Activated CD4-positive, alpha-beta T cell treated with anti-CD3 and anti-CD28 coated beads, Interleukin-2, Interleukin-4, amounts not matched to agents 100 ng/mL and 50 ng/mL, durations not matched to agents 16 hours and 8 hours (primary cell): ENCODE measurements around the gene PNMA8C.
"Not testable (repeated sequence)": the region's sequence is repeated elsewhere in the genome, so short reads cannot be mapped to it uniquely, and the experiment has no call there.

Experiments
- DNase-seq: peaks from one replicate; pipeline ENCODE4 v3.0.0-alpha.2; 2020; ENCODE audit warnings: low spot score

Gene PNMA8C

DNA sequence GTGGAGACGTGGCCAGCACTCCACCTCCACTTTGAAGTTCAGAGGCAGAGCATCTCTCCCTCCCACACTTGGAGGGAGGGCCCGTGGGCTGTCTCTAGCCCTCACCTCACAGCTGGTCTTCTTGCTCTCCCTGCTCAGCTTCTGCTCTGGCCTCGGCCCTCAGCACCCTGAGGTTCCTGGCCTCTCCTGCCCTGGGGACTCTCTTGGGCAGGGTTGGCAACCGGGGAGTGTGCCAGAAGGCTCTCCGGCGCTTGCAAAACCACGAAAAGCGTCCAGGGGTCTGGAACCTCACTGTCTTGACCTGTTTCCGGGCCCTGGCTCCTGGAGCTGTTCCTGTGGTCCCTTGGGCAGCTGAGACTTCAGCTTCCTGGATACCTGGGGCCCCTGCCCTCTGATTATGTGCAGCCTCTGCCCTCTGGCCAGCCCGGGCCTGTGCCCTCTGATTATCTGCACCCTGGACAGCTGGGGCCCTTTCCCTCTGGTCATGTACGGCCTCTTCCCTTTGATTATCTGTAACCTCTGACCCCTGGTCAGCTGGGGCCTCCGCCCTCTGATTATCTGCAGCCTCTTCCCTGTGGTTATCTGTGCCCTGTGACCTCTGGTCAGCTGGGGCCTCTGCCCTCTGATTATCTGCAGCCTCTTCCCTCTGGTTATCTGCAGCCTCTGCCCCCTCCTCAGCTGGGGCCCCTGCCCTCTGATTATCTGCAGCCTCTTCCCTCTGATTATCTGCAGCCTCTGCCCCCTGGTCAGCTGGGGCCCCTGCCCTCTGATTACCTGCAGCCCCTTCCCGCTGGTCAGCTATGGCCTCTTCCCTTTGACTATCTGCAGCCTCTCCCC is 17.4 kb downstream of the PNMA8C start:
- no peak for DNase-seq

DNA sequence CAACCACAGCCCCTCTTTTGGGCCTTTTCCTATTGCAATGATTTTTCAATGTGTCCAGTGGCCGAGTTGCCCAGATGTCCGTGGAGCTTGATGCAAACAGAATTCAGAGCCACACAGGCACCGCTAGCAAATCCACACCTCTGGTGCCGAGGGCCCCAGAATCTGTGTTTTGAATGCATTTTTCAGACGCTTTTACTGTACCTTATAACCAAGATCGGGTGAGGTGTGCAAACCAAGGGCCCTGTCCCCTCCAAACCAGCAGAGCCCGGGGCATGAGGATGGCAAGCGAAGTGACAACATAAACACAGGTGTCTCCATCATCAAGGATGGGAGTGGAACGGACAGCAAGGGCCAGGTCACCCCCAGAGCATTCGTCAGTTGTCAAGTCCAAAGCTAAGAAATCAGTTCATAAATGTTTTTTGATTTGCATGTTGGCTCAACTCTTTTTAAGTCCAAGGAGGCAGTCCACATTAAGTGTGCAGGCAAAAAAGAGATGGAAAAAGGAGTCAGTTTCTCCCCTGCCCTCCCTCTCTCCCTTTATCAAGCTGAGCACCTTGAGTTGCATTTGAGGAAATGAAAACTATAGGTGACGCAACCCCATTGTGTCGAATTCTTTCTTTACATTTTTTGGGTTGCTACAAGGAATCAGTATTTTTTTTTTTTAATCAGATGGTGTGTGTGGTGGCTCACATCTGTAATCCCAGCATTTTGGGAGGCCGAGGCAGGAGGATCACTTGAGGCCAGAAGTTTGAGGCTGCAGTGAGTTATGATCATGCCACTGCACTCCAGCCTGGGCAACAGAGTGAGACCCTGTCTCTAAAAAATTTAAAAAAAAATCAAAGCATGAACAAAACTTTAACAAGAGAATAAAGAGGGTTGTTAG is 18.3 kb downstream of the PNMA8C start:
- DNase-seq = no peak

DNA sequence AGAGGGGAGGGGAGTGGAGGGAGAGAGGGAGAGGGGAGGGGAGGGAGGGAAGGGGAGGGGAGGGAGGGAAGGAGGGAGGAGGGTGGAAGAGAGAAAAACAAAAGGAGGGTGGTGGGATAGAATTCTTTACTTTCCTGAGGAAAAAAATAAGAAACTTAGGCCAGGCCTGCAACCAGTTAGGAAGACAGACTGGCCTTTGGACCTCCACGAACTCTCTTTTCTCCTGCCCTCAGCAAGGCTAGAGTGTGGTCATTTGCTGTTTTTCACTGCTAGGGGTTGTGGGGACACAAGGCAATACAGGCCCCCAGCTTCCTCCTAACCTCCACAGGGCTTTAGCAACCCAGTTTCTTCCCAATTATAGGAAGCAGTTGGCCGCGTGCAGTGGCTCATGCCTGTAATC is 19.5 kb downstream of the PNMA8C start:
- DNase-seq = no peak

DNA sequence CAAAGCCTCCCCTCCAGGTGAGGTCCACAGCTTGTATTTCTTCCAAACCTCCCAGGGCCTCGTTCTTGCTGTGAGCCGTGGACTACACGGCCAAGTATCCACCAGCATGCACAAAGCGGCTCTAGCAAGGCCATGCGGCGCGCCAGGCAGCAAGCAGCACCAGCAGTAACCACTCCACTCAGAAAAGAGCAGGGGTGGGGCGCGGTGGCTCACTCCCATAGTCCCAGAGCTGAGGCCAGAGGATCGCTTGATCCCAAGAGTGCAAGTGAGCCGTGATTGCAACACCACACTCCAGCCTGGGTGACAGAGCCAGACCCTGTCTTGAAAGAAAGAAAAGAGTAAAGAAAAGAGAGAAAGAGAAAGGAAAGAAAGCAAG is 20.1 kb downstream of the PNMA8C start:
- DNase-seq = no peak

DNA sequence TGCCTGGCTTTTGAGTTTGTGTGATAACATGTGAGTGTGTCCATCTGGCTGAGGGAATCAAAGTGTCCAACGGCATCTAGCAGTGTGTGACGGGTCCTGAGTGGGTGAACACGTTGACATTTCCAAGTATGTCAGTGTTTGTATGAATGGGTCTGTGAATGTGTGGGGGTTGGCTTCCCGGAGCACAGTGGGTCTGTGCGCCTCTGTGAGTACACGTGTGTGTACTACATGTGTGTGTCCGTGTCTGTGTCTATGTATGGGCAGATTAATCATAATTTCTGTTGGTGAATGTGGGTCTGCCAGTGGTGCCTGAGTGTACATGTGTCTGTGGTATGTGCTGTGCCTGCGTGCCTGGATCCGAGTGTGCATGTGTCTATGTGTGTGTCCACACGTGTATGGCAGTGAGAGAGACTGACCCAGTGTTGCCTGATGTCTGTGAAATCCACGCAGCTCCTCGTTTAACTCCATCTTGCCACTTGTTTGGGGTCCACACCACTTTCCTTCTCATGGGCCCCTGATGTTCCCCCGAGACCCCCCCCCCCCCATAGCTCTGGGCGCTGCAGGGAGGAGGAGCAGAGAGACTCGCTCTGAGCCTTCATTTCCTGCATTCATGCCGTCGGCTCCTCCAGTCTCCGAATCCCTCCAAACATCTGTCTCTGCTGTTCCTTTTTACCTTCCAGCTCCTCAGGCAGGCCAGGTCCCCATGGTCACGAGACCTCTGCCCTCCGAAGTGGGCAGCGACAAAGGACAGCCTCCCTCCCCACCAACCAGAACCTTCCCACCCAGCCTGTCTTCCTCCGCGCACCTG is 20.7 kb downstream of the PNMA8C start:
- no peak for DNase-seq

DNA sequence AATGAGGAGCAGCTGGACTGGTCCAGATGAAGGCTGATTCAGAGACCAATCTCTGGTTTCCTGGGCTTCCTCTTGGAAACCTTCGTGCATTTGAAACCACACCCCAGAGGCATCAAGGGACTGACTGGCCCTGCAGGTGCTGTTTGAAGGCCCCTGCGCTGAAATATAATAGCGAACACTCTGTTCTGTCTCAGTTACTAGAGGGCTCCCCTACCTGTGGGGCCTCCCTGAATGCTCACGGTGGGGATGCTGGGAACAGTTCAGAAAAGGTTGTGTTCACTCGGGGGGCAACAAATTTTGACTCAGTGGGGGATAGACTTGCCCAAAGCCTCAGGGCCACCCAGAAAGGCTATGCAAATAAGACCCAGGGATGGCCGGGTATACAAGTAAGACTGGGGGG is 21.8 kb downstream of the PNMA8C start:
- no peak for DNase-seq

DNA sequence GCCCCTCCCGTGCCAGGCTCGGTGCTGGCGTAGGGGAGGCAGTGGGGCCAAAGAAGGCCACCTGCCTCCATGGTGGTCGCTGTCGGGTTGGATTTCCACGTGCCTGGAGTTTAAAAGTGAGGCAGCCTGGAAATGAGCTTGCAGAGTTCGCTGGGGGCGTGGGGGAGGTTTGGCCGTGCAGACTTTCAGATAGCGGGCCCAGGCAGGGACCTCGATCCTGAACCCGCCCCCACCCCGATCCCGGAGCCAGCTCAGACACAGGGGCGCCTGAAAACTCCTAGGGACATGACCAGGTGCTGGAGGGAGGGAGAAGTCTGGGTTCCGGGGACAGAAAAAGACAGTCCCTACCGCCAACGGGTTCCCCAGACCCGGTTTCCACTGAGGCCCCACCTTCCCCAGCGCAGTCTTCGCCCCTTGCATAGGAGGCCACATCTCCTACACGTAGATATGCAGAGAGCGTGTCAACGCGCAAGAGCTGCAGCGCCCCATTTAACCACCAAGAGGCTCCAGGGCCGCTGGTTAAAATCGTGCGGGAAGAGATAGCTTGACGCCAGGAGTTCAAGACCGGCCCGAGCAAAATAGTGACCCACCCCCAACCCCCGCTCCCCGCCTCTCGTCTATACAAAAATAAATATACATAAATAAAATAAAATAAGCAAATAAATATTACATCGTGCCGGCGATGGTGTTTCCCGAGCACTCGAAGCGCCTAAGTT is 23.8 kb downstream of the PNMA8C start:
- DNase-seq = no peak

DNA sequence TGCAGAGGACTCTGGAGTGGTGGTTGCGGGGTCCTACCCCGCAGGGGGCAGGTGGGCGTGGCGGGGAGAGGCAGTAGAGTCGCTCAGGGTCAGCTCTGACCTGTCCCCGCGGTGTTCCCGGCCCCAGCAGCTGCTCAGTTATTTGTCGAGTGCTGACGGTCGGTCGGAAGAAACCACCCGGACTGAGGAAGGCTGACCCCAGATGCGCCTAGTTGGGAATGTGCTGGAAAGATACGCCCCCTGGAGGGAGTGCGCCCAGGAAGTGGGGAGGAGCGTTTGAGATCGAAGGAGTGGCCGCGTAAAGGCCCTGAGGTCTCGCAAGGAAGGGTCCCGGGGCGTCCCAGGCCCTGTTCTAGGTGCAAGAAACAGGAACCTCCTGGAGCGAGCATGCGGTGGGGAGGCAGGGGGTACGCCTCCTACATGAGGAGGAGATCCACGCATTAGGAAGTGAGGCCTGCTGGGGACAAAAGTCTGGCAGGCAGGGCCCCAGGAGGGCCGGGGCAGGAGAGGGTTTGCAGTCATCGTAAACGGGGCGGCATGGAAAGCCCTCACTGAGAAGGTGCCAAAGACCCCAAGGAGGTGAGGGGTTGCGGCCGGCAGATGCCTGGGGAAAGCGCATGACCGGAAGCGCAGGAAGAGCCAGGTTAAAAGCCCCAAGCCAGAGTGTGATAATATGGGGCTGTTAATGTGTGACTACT is 24.5 kb downstream of the PNMA8C start:
- no peak for DNase-seq

DNA sequence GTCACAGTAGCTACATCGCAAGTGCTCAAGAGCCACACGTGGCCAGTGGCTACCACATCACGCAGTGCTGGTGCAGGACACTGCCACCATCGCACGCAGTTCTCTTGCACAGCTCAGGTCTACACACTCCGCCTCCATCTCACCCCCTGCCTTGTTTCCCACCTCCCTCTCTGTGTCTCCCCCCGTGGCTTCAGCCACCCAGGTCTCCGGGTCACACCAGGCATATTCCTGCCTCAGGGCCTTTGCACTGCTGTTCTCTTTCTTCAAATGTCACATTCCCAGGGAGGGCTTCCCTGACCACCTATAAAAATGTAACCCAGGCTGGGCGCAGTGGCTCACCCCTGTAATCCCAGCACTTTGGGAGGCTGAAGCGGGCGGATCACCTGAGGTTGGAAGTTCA is 26.0 kb downstream of the PNMA8C start:
- no peak for DNase-seq

DNA sequence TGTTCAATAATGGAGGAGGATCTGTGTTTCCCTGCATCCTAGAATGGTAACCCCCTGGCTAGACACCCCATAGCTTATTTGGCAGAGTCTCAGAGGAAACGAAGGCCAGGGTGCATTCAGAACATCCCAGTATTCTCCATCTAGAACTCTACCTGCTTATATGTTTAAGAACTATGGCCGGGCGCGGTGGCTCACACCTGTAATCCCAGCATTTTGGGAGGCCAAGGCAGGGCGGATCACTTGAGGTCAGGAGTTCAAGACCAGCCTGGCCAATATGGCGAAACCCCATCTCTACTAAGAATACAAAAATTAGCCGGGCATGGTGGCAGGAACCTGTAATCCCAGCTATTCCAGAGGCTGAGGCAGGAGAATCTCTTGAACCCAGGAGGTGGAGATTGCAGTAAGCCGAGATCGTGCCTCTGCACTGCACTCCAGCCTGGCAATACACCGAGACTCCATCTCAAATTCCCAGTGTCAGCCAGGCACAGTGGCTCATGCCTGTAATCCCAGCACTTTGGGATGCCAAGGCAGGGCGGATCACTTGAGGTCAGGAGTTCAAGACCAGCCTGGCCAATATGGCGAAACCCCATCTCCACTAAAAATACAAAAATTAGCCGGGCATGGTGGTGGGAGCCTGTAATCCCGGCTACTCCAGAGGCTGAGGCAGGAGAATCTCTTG is 30.8 kb downstream of the PNMA8C start:
- DNase-seq = not testable (repeated sequence)

DNA sequence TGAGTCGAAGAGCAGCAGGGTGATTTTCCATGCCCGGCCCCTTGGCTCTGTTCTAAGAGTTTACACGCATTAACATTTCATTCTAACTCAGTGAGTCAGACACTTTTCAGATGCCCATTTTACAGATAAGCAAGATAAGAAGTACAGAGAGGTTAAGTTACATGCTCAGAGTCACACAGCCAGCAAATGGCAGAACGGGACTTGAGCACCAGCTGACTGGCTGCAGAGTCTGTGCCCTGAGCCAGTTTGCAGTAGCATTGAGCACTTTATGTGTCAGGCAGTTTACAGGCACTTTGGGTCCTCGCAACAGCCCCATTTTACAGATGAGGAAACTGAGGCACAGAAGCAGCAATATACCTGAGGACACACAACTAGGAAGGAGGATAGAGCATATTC is 34.3 kb downstream of the PNMA8C start:
- DNase-seq = no peak

DNA sequence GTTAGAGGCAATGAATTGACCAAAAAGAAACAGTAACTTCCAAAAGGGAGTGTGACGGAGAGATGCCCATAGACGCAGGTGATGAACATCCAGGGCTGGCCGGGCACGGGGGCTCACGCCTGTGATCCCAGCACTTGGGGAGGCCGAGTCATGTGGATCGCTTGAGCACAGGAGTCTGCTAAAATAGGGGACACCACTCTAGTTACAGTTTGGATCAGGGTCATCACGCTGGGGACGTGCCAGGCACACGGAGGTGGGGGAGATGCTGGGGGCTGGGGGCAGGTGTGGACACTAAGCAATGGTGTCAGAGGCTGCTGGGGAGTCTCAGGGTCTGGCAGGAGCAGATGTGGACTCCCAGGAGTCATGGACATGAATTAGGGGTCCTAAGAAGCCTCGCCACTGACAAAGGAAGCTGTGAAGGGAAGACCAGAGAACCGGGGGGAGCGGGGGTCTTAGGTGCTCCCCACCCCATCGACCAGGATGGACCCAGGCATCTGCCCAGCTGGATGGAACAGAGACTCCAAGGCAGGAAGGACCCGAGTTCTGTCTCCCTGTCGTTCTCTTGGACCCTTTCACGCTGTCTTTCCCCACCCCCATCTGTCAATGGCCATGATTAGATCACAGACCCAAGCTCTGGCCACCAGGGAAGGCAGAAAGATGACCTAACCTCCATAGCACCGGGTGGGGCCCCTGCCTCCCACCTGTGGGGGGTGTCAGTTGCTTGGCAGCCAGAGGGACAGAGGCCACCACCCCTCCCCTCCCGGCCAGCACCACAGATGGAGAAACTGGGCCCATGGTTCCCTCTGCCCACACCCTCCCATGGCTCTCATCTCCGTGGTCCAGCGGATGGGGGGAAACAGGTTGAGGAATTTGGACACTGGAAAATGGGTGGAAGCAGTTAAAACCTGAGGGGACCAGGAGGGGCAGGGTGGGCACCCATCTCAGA is 35.0 kb downstream of the PNMA8C start:
- no peak for DNase-seq

DNA sequence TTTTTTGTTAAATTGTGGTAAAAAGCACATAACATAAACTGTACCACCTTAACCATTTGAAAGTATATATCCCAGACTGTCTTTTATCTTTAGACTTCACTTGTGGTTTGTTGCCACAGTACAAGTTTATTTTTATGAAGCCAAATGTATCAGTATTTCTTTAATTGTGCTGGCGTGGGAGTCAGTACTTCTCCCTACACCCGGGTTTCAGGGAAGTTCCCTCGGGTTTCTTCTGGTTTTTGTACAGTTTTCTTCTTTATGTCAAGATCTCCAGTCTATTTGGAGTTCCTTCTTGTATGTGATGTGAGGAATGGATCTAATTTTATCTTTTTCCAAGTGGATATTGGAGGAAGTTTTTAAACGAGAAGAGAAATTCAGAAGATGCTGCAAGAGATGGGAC is 35.9 kb downstream of the PNMA8C start:
- no peak for DNase-seq

DNA sequence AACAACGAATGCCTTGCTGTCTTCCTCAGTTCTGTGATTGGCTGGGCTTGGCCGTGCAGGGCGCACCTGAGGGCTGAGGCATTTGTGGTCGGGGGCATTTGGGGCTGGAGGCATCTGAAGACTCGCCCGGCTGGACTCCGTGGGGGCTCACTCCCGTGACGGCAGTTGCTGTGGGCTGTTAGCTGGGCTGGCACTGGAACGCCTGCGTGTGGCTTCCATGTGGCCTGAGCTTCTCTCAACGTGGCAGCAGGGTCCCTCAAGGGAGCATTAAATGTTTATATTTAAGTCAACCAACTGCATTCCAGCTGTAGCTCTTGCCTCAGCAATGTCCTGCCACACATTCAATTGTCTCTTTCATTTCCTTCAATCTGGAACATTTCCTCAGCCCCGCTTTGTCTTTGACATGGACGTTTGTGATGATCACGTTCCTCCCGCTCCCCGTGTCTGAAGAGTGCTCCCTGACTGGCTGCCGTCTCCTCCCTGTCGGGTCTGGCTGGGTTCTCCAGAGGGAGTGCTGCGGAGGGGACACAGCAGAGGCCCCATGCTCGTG is 36.4 kb downstream of the PNMA8C start:
- DNase-seq = no peak

DNA sequence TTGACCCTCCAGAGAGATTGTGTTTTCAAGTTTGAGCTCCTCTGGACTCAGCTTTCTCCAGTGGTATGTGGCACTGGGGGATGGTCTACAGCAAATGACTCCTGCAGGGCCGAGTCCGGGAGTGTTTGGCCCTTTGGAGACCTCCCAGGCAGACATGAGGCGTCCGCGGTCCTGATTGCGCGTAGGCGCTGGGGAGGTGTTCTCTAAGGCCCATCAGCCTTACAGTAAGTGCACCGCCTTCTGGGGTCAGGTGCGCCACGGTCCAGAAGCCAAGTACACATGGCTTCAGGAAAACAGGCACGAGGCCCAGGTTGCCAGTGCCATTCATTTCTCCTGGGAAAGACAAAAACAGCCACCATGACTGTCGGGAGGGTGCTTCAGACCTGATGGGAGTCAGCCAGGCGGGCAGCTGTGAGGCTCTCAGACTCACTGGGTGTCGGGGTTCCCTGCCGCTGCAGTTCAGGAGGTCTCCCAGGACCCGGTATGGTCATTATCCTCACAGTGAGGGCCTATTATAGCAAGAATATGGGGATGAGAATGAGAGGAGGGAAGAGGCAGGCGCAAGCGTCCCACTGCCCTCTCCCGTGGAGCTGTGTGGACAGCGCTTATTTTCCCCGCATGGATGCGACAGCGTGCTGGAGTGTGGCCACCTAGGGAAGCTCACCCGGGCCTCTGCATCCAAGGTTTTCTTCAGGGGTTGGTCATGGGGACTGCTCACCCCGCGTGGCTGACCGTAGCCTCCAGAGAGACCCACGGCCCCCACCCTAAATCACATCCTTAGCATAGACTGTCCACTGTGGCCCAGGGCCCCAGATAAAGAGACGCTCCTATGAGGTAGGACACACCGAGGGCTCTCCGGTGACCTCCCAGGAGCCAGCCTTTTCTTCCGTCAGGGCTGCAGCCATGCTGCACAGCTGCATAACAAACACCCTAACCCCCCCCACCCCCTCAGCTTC is 37.2 kb downstream of the PNMA8C start:
- DNase-seq = no peak

DNA sequence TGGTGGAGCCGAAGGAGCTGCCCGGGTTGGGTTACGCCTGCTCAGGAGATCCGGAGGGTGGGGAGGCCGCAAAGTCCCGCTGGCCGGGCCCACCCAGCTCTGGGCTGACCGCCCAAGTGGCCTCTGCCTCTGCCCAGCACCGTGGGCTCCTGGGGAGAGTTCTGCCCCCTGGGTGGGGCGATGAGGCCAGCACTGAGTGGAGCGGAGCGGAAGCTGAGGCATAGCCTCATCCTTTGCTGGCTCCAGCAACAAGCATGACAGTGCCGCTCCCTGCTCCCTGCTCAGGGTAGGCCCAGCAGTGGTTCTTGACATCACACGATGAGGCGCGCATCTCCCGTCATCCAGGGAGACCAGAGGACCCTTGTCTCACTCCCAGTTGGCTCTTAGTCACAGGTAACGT is 37.9 kb downstream of the PNMA8C start:
- no peak for DNase-seq

DNA sequence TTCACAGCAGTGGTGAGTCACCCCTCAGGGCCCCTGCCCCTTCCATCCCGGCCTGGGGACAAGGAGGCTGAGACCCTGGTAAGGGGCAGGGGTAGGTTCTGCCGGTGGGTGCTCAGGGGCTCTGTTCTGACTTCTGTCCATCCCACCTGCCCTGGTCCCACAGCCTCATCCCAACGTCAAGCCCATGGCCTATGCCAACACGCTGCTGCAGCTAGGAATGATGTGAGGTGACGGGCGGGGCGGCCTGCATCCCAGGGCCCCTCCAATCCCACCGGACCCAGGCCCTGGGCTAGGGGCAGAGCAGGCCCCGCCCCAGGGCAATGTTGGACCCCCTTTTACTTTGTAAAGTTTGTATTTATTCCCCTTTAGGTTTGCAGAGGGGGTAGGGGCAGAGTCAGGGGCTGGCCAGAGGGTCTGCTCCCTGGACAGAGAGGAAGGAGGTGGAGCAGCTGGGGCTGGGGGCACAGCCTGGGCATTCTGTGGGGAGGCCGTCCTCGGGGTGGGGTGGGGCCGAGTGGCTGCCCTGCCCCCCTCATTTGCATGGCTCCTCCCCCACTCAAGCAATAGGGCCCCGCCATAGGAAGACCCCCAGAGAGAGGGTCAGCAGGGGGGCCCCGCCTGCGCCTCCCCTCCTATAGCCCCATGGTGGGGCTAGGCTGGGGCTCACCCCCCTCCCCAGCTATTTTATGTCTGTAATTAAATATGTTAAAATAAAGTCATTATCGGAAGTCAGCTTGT is 38.4 kb downstream of the PNMA8C start:
- DNase-seq = no peak
